HCT116 (cell line): ENCODE data around the gene IGSF21.

ENCODE experiments used
- CTCF ChIP-seq, 3 experiments: fragments of 200-600 bp in 1 of 3; sonication (generic) in 1 of 3; IDR thresholded peaks in 2 of 3; conservative IDR thresholded peaks in 1 of 3; 2 replicates each; pipeline ENCODE4 v1.5.1; 2012 to 2017; ENCODE audit warnings: low read depth in 2 of 3, low read length in 2 of 3, antibody characterized with exemption in 1 of 3, borderline replicate concordance in 1 of 3, control low read depth in 1 of 3, mild to moderate bottlenecking in 1 of 3, mixed read lengths in 1 of 3, mixed run types in 1 of 3, moderate library complexity in 1 of 3; ENCODE audit not compliant: insufficient read depth in 1 of 3
- EZH2 ChIP-seq: fragments of 200-600 bp; sonication (generic); IDR thresholded peaks from 2 replicates; pipeline ENCODE4 v1.6.1; 2017; ENCODE audit warnings: antibody characterized with exemption, mixed run types
- EZH2phosphoT487 ChIP-seq: fragments of 200-600 bp; IDR thresholded peaks from 2 replicates; pipeline ENCODE4 v1.6.1; 2018; ENCODE audit warnings: antibody characterized with exemption, borderline replicate concordance
- JUND ChIP-seq: IDR thresholded peaks from 2 replicates; pipeline ENCODE4 v1.6.1; 2012
- POLR2AphosphoS5 ChIP-seq: IDR thresholded peaks from 2 replicates; pipeline ENCODE4 v1.6.1; 2011; ENCODE audit warnings: mild to moderate bottlenecking, low read depth, low read length, moderate library complexity
- SRF ChIP-seq: IDR thresholded peaks from 2 replicates; pipeline ENCODE4 v1.6.1; 2012; ENCODE audit warnings: low read depth

GRCh38 chr1:18284805-18285537 is 177.4 kb downstream of the IGSF21 start:
- no peak for TF ChIP-seq JUND
- TF ChIP-seq CTCF (IDR thresholded peaks at IDR 0.05 in 2 of 3, conservative IDR thresholded peaks at IDR 0.05 in 1 of 3; ENCODE audit: borderline replicate concordance in 1 of 3, insufficient read depth in 1 of 3, low read depth in 2 of 3, low read length in 2 of 3) = no peak
- TF ChIP-seq POLR2AphosphoS5 = no peak
- no peak for TF ChIP-seq EZH2phosphoT487
- TF ChIP-seq SRF = no peak
- no peak for TF ChIP-seq EZH2
